ENCODE results near the gene NUDT16L1.

- no peak for TF ChIP-seq CTCF (IDR thresholded peaks at IDR 0.05)
- TF ChIP-seq POLR2A (IDR thresholded peaks at IDR 0.05) = no peak
These were observed 2.3 kb upstream of the NUDT16L1 start for GRCh38 chr16:4690946-4691665.
